ENCODE measurements around the gene GP2. TPM values are rescaled to one million over a fixed set of nuclear protein-coding genes. Genes with fewer than 3 reads are reported as not detected.

The GP2 gene
- polyA plus RNA-seq, 1 of the 3 experiments (the other 2 are of a cell fraction) = not detected

DNA sequence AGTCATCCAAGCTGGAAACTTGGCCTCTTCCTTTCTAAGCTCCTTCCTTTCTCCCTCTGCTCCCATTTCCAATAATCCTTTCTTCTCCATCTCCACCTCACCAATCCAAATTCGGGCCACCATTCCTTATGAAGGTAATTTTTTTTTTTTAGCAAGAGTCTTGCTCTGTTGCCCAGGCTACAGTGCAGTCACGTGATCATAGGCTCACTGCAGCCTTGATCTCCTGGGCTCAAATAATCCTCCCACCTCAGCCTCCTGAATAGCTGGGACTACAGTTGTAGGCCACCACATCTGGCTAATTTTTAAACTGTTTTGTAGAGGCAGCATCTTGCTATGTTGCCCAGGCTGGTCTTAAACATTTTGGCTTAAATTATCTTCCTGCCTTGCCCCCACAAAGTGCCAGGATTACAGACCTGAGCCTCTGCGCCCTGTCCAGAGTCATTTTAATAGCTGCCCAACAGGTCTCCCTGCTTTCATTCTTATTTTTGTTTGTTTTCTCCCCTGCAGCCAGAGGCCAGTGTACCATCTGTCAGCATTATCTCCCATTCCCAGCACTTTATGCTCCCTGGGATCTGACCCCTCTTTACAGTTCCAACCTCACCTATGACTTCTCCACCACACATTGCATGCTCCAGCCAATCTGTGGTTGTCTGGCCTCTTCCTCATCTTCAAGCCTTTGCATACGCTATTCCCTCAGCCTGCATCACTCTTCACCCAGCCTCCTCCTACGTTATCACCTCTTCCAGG lies 2.3 kb upstream of the GP2 start (continued):
- TF ChIP-seq, protein P1, sequence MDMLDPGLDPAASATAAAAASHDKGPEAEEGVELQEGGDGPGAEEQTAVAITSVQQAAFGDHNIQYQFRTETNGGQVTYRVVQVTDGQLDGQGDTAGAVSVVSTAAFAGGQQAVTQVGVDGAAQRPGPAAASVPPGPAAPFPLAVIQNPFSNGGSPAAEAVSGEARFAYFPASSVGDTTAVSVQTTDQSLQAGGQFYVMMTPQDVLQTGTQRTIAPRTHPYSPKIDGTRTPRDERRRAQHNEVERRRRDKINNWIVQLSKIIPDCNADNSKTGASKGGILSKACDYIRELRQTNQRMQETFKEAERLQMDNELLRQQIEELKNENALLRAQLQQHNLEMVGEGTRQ (IDR thresholded peaks at IDR 0.05; ENCODE audit: borderline replicate concordance, low read depth, low read length) = no peak
- TF ChIP-seq SIN3A (IDR thresholded peaks at IDR 0.05; ENCODE audit: borderline replicate concordance, low read depth, low read length) = no peak
- TF ChIP-seq, protein P2, sequence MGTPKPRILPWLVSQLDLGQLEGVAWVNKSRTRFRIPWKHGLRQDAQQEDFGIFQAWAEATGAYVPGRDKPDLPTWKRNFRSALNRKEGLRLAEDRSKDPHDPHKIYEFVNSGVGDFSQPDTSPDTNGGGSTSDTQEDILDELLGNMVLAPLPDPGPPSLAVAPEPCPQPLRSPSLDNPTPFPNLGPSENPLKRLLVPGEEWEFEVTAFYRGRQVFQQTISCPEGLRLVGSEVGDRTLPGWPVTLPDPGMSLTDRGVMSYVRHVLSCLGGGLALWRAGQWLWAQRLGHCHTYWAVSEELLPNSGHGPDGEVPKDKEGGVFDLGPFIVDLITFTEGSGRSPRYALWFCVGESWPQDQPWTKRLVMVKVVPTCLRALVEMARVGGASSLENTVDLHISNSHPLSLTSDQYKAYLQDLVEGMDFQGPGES (IDR thresholded peaks at IDR 0.05; ENCODE audit: low read depth, low read length) = no peak
- TF ChIP-seq, protein P3, sequence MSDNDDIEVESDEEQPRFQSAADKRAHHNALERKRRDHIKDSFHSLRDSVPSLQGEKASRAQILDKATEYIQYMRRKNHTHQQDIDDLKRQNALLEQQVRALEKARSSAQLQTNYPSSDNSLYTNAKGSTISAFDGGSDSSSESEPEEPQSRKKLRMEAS (IDR thresholded peaks at IDR 0.05; ENCODE audit: low read depth) = no peak
- TF ChIP-seq, protein P4, sequence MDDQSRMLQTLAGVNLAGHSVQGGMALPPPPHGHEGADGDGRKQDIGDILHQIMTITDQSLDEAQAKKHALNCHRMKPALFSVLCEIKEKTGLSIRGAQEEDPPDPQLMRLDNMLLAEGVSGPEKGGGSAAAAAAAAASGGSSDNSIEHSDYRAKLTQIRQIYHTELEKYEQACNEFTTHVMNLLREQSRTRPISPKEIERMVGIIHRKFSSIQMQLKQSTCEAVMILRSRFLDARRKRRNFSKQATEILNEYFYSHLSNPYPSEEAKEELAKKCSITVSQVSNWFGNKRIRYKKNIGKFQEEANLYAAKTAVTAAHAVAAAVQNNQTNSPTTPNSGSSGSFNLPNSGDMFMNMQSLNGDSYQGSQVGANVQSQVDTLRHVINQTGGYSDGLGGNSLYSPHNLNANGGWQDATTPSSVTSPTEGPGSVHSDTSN (IDR thresholded peaks at IDR 0.05) = no peak
- no peak for TF ChIP-seq TAF1 (IDR thresholded peaks at IDR 0.05; ENCODE audit: borderline replicate concordance, low read depth, low read length)

DNA sequence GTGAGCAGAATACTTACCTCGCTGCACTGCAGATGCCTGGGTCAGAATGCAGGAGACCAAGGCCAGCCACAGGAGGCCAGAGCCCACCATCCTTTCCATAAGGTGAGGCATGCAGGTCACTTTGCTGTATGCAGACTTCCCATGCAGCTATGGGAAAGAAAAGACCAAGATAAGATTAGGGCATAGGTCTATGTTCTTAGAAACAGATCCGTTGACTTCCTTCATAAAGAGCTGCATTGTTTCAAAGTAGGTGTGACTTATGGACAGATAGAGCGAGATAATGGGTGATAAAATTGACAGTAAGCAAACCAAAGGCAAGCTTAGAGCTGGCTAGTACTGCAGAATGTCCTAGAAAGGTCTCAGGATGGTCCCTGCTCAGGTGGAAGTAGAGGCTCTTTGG lies 992 bp downstream of the GP2 start:
- H2AFZ ChIP-seq (ENCODE audit: low read depth) = no peak overlapping the region
- no peak overlapping the region for H3K4me2 ChIP-seq
- H3K4me1 ChIP-seq (ENCODE audit: control insufficient read depth in 1 of 2, insufficient read depth in 2 of 2, low read depth in 1 of 2, low read length in 1 of 2) = no peaks in the 10 kb centered on the region
- no peak overlapping the region for H3K9ac ChIP-seq
- H3K27ac ChIP-seq (ENCODE audit: low read depth in 2 of 2, low read length in 1 of 2) = no peak overlapping the region
- no peaks in the 10 kb centered on the region for H4K20me1 ChIP-seq (ENCODE audit: insufficient read depth)
- H3K79me2 ChIP-seq (ENCODE audit: insufficient read depth) = no peaks in the 10 kb centered on the region
- H3K9me2 ChIP-seq = no peaks in the 10 kb centered on the region
- H3K27me3 ChIP-seq (ENCODE audit: insufficient read depth) = no peaks in the 10 kb centered on the region
- H3K4me3 ChIP-seq (ENCODE audit: low read depth in 2 of 2, low read length in 1 of 2) = no peak overlapping the region
- no peaks in the 10 kb centered on the region for H3K36me3 ChIP-seq (replicated peaks in 1 of 2; ENCODE audit: control insufficient read depth in 1 of 2, insufficient read depth in 2 of 2, low read length in 1 of 2)
- no peaks in the 10 kb centered on the region for H3K9me3 ChIP-seq
- 3% methylated on average over 3 of the region's 3 CpGs for WGBS (ENCODE audit: low lambda C conversion rate)
- no peak for DNase-seq
- ChIA-PET CTCF (interaction anchor here (0.8 to 1.6 kb wide), 2 partner anchors 26 to 419 kb away, joined by 3 to 6 read pairs; no protein-coding TSS in a partner anchor), POLR2A (no interaction called here)
- no peaks in the 10 kb centered on the region for H3F3A ChIP-seq (replicated peaks; ENCODE audit: insufficient read depth)
- TF ChIP-seq NRF1 (IDR thresholded peaks at IDR 0.05; ENCODE audit: low read depth, low read length) (no peak), TAF1 (IDR thresholded peaks at IDR 0.05; ENCODE audit: borderline replicate concordance, low read depth, low read length) (no peak), MXI1 (IDR thresholded peaks at IDR 0.05; ENCODE audit: low read depth, low read length) (no peak), CHD2 (IDR thresholded peaks at IDR 0.05; ENCODE audit: low read length, partially characterized antibody) (no peak), RAD21 (IDR thresholded peaks at IDR 0.05; ENCODE audit: low read length) (no peak), TEAD4 (IDR thresholded peaks at IDR 0.05; ENCODE audit: borderline replicate concordance, insufficient read depth) (no peak), GABPA (IDR thresholded peaks at IDR 0.05; ENCODE audit: low read depth) (no peak), JUND (IDR thresholded peaks at IDR 0.05) (no peak), MEF2A (IDR thresholded peaks at IDR 0.05; ENCODE audit: borderline replicate concordance, low read depth) (no peak), RFX5 (IDR thresholded peaks at IDR 0.05; ENCODE audit: low read length) (no peak)
- TF ChIP-seq, protein P2 (IDR thresholded peaks at IDR 0.05; ENCODE audit: low read depth, low read length) = no peak
- TF ChIP-seq, protein P4 (IDR thresholded peaks at IDR 0.05) = no peak
- TF ChIP-seq, protein P5, sequence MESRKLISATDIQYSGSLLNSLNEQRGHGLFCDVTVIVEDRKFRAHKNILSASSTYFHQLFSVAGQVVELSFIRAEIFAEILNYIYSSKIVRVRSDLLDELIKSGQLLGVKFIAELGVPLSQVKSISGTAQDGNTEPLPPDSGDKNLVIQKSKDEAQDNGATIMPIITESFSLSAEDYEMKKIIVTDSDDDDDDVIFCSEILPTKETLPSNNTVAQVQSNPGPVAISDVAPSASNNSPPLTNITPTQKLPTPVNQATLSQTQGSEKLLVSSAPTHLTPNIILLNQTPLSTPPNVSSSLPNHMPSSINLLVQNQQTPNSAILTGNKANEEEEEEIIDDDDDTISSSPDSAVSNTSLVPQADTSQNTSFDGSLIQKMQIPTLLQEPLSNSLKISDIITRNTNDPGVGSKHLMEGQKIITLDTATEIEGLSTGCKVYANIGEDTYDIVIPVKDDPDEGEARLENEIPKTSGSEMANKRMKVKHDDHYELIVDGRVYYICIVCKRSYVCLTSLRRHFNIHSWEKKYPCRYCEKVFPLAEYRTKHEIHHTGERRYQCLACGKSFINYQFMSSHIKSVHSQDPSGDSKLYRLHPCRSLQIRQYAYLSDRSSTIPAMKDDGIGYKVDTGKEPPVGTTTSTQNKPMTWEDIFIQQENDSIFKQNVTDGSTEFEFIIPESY (IDR thresholded peaks at IDR 0.05; ENCODE audit: borderline replicate concordance, low read depth) = no peak

Data from SK-N-SH (cell line).